Cardiac muscle cell (in vitro differentiated cells and primary cell): ENCODE measurements around the gene TPRG1. TPM values are rescaled to one million over a fixed set of nuclear protein-coding genes. Genes with fewer than 3 reads are reported as not detected.

ENCODE experiments used
- DNase-seq, 2 donors: peaks; one replicate each; pipeline versions ENCODE4 v3.0.0 to v3.0.0-alpha.2; 2010 to 2017; ENCODE audit warnings: low read depth in 1 of 2, low spot score in 1 of 2
- H3K27ac ChIP-seq: fragments of 200-600 bp; sonication (generic); 2 replicates; pipeline ENCODE4 v1.5.1; 2016
- H3K27me3 ChIP-seq: fragments of 200-600 bp; sonication (generic); 2 replicates; pipeline ENCODE4 v1.6.0; 2016; ENCODE audit warnings: control low read depth
- H3K36me3 ChIP-seq: fragments of 200-600 bp; sonication (generic); 2 replicates; pipeline ENCODE4 v1.5.1; 2016; ENCODE audit warnings: control low read depth
- H3K4me1 ChIP-seq: fragments of 200-600 bp; sonication (generic); 2 replicates; pipeline ENCODE4 v1.8.1; 2017; ENCODE audit warnings: low read depth, mild to moderate bottlenecking, mixed run types
- H3K4me3 ChIP-seq: fragments of 200-600 bp; sonication (generic); 2 replicates; pipeline ENCODE4 v1.5.1; 2016; ENCODE audit warnings: mild to moderate bottlenecking
- H3K9me3 ChIP-seq: fragments of 200-600 bp; sonication (generic); 2 replicates; pipeline ENCODE4 v1.5.1; 2017; ENCODE audit warnings: low read depth, mild to moderate bottlenecking, control low read depth
- polyA plus RNA-seq: library from polyadenylated mRNA; unstranded; fragments of >200 nt; fragmentation: Nextera tagmentation; extraction: Ambion mirVana; gene quantifications from 2 replicates; pipeline ENCODE4 v1.2.1, GENCODE V29; 2016
- total RNA-seq: library from RNA; depleted of rRNA; stranded (reverse); fragments of >200 nt; gene quantifications from 2 replicates; pipeline ENCODE4 v1.2.3, GENCODE V29; 2016
- TF ChIP-seq, protein P1 (sequence below): IDR thresholded peaks from 2 replicates; pipeline ENCODE4 v1.5.1; 2012; ENCODE audit warnings: low read depth, mild to moderate bottlenecking, low read length

Gene TPRG1
- total and polyA plus RNA-seq, 2 experiments from 2014 or later, result 0.09 to 0.48 TPM

DNA sequence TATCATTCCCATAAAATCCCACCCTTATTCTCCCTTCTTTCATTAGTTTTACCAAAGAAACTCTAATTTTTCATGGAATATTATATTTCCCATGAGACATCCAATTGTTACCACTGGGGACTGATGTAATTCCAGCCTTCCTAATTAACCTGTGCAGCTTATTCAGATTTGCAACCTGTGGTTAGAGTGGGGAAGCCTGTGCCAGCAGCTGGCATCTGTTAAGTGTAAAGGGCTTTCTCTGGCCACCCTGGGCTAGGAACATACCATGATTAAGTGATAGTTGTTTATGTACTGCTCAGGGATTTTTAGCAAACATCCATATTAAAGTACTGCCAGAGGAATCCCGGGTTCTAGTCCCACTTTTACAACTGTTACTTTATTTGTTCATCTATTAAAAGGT, 78.2 kb downstream of the TPRG1 start:
- Histone ChIP-seq H3K4me1 (no peaks in the 10 kb centered on the region), H3K36me3 (no peaks in the 10 kb centered on the region), H3K9me3 (no peaks in the 10 kb centered on the region), H3K27ac (no peak overlapping the region), H3K27me3 (no peaks in the 10 kb centered on the region), H3K4me3 (no peak overlapping the region)
- TF ChIP-seq, protein P1, sequence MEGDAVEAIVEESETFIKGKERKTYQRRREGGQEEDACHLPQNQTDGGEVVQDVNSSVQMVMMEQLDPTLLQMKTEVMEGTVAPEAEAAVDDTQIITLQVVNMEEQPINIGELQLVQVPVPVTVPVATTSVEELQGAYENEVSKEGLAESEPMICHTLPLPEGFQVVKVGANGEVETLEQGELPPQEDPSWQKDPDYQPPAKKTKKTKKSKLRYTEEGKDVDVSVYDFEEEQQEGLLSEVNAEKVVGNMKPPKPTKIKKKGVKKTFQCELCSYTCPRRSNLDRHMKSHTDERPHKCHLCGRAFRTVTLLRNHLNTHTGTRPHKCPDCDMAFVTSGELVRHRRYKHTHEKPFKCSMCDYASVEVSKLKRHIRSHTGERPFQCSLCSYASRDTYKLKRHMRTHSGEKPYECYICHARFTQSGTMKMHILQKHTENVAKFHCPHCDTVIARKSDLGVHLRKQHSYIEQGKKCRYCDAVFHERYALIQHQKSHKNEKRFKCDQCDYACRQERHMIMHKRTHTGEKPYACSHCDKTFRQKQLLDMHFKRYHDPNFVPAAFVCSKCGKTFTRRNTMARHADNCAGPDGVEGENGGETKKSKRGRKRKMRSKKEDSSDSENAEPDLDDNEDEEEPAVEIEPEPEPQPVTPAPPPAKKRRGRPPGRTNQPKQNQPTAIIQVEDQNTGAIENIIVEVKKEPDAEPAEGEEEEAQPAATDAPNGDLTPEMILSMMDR, result no peak
- DNase-seq, result no peak

DNA sequence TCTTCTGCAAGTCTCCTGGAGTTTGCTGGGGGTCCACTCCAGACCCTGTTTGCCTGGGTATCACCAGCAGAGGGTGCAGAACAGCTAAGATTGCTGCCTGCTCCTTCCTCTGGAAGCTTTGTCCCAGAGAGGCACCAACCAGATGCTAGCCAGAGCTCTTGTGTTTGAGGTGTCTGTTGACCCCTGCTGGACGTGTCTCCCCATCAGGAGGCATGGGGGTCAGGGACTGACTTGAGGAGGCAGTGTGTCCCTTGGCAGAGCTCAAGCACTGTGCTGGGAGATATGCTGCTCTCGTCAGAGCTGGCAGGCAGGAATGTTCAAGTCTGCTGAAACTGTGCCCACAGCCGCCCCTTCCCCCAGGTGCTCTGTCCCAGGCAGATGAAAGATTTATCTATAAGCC, 86.5 kb downstream of the TPRG1 start:
- H3K9me3 ChIP-seq, result no peaks in the 10 kb centered on the region
- no peaks in the 10 kb centered on the region for H3K36me3 ChIP-seq
- no peaks in the 10 kb centered on the region for H3K27me3 ChIP-seq
- no peak overlapping the region for H3K4me3 ChIP-seq
- no peak overlapping the region for H3K27ac ChIP-seq
- TF ChIP-seq, protein P1, result no peak
- no peak for DNase-seq
- no peaks in the 10 kb centered on the region for H3K4me1 ChIP-seq

DNA sequence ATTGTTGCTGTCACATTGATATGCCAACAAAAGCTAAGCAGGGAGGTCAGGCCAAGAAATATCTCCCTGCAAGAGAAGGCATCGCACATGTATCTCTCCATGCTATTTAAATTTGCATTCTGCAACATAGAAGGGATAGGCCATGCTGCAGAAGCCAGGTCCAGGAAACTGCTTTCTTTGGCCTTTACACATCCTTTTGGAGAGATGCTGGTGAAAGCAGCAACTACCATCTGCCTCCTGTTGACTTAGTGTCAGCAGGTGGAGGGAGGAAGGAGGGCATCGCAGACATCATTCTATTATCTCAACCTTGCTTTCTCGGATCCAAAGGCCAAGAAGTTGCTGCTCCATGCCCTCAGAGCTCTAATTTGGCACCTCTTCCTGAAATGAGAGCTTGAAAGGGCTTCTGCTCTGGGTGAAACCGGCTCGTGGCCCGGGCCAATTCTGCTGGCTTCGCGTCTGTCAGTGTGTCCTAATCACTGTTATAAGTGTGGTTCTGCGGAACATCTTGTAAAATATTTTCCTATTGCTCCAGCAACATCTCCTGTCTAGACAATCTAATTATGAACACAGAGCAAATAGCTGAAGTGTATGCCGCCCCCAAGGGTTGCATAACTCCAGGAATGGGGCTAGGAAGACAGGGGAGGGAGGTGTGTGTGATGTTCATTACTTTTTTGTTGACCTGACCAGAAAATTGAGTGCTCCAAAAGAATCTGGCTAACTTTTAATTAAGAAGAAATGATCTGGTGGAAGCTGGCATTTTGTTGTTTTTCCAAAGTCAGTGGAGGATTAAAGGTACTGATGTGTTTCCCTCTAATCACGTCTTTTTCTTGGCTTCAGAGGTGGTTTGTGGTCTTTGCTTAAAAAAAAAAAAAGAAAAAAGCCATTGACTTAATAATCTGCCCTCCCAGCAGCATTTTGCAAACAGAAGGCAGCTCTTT, 89.1 kb downstream of the TPRG1 start:
- Histone ChIP-seq H3K4me1 (no peaks in the 10 kb centered on the region), H3K9me3 (no peaks in the 10 kb centered on the region), H3K36me3 (no peaks in the 10 kb centered on the region), H3K4me3 (no peak overlapping the region), H3K27ac (no peak overlapping the region), H3K27me3 (no peaks in the 10 kb centered on the region)
- TF ChIP-seq, protein P1, result no peak
- DNase-seq, result peak in 1 of 2 donors; percentile 61

DNA sequence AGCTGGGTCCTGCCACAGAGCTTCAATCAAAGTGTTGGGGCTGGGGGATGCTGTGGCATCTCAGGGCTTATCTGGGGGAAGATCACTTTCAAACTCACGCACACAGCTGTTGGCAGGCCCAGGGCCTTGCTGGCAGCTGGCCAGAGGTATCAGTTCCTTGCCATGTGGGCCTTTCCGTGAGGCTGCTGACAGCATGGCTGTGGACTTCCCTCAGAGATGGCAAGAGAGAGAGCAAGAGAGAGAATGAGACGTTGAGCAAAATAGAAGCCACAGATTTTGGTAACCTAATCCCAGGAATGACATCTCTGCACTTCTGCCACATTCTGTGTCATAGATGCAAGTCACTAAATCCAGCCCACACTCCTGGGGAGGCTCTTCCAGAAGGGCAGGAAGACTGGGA, 91.0 kb downstream of the TPRG1 start:
- no peak overlapping the region for H3K27ac ChIP-seq
- DNase-seq, result no peak
- no peaks in the 10 kb centered on the region for H3K36me3 ChIP-seq
- no peaks in the 10 kb centered on the region for H3K9me3 ChIP-seq
- H3K4me1 ChIP-seq, result no peaks in the 10 kb centered on the region
- no peaks in the 10 kb centered on the region for H3K27me3 ChIP-seq
- no peak overlapping the region for H3K4me3 ChIP-seq
- TF ChIP-seq, protein P1, result no peak

DNA sequence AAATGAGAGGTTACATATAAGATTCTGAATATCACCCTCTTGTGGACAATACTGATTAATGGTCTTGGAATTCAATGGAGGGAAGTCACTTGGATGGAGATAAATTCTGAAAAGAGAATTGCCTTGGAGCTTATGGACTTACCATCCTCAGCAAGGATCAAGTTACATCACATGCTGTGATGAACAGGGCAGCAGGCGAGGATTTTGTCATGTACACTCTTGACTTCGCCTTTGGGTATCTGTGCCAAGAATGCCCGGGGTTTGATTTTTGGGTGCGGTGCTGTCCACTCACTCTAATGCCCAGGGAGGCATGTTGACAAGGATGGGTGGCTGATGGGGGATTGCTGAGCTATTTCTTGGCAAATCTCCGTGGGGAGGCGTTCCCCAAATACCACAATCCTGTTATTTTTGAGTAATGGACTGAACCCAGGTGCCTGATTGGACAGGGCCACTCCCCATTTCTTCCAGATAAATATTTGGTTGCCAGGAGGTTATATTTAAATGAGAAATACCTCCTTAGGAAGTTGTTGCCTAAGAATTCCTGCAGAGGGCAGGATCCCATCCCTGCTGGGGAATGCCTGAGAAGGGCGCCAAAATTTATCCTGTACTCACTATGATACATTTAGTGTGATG, 96.3 kb downstream of the TPRG1 start:
- Histone ChIP-seq H3K36me3 (no peaks in the 10 kb centered on the region), H3K27me3 (no peaks in the 10 kb centered on the region), H3K4me3 (no peak overlapping the region), H3K9me3 (no peaks in the 10 kb centered on the region), H3K27ac (no peak overlapping the region), H3K4me1 (no peaks in the 10 kb centered on the region)
- TF ChIP-seq, protein P1, result peak; percentile 31
- DNase-seq, result peak; percentile 29 to 45
